HEK293T (cell line): ENCODE data around the gene FAM240A.

Experiments
- CTCF ChIA-PET: fragments of 350-600 bp; formaldehyde crosslinking; extraction: SDS; loops from one replicate; lab custom pipeline; 2021; ENCODE audit warnings: antibody characterized with exemption, inconsistent platforms; lab: Yijun Ruan, JAX
- POLR2A ChIA-PET: fragments of 350-600 bp; formaldehyde crosslinking; extraction: SDS; loops from one replicate; lab custom pipeline; 2020; ENCODE audit warnings: antibody characterized with exemption, inconsistent platforms; lab: Yijun Ruan, JAX
- DNase-seq: peaks from one replicate; pipeline ENCODE4 v3.0.0; 2012; ENCODE audit warnings: mixed read lengths; ENCODE audit errors: extremely low spot score
- ARNT ChIP-seq: fragments of 450-650 bp; IDR thresholded peaks from 2 replicates; pipeline ENCODE4 v1.6.1; 2017; ENCODE audit warnings: mild to moderate bottlenecking
- BHLHE40 ChIP-seq: fragments of 450-650 bp; IDR thresholded peaks from 2 replicates; pipeline ENCODE4 v1.6.1; 2016; ENCODE audit warnings: mild to moderate bottlenecking, moderate library complexity, borderline replicate concordance
- CTBP1 ChIP-seq: fragments of 450-650 bp; IDR thresholded peaks from 2 replicates; pipeline ENCODE4 v1.6.1; 2016; ENCODE audit warnings: borderline replicate concordance
- ELF4 ChIP-seq: fragments of 450-650 bp; IDR thresholded peaks from 2 replicates; pipeline ENCODE4 v1.6.1; 2017; ENCODE audit warnings: antibody characterized with exemption
- FOXA1 ChIP-seq: fragments of 450-650 bp; IDR thresholded peaks from 2 replicates; pipeline ENCODE4 v1.6.1; 2016; ENCODE audit warnings: mild to moderate bottlenecking
- FOXK2 ChIP-seq: fragments of 450-650 bp; IDR thresholded peaks from 2 replicates; pipeline ENCODE4 v1.6.1; 2016; ENCODE audit warnings: mild to moderate bottlenecking
- FOXM1 ChIP-seq: fragments of 450-650 bp; IDR thresholded peaks from 2 replicates; pipeline ENCODE4 v1.6.1; 2017; ENCODE audit warnings: mild to moderate bottlenecking, borderline replicate concordance
- HDGF ChIP-seq: fragments of 450-650 bp; IDR thresholded peaks from 2 replicates; pipeline ENCODE4 v1.6.1; 2017; ENCODE audit warnings: antibody characterized with exemption, borderline replicate concordance
- L3MBTL2 ChIP-seq: fragments of 450-650 bp; conservative IDR thresholded peaks from 2 replicates; pipeline ENCODE4 v1.6.1; 2016; ENCODE audit warnings: mild to moderate bottlenecking
- LEF1 ChIP-seq: fragments of 450-650 bp; IDR thresholded peaks from 2 replicates; pipeline ENCODE4 v1.6.1; 2017; ENCODE audit warnings: mild to moderate bottlenecking, borderline replicate concordance
- NFRKB ChIP-seq: fragments of 450-650 bp; IDR thresholded peaks from 2 replicates; pipeline ENCODE4 v1.6.1; 2016; ENCODE audit warnings: mild to moderate bottlenecking, moderate library complexity
- SP1 ChIP-seq: fragments of 450-650 bp; IDR thresholded peaks from 2 replicates; pipeline ENCODE4 v1.6.1; 2017
- SUZ12 ChIP-seq: fragments of 450-650 bp; IDR thresholded peaks from 2 replicates; pipeline ENCODE4 v1.6.1; 2016; ENCODE audit warnings: mild to moderate bottlenecking
- TARDBP ChIP-seq: fragments of 450-650 bp; IDR thresholded peaks from 2 replicates; pipeline ENCODE4 v1.6.1; 2016
- ZNF384 ChIP-seq: fragments of 450-650 bp; IDR thresholded peaks from 2 replicates; pipeline ENCODE4 v1.6.1; 2016
- TF ChIP-seq, protein P1 (sequence below): fragments of 450-650 bp; IDR thresholded peaks from 2 replicates; pipeline ENCODE4 v1.6.1; 2016

FAM240A gene

GRCh38 chr3:46627078-46627477 is 14.8 kb downstream of the FAM240A start:
- ChIA-PET CTCF (interaction anchor here (1.0 to 3.5 kb wide), 2 partner anchors 138 to 258 kb away, joined by 3 to 21 read pairs; no protein-coding TSS in a partner anchor), POLR2A (no interaction called here)
- no peak for DNase-seq
- TF ChIP-seq ARNT (no peak), FOXM1 (no peak), L3MBTL2 (no peak), BHLHE40 (no peak), HDGF (no peak), LEF1 (no peak)
- TF ChIP-seq, protein P1, sequence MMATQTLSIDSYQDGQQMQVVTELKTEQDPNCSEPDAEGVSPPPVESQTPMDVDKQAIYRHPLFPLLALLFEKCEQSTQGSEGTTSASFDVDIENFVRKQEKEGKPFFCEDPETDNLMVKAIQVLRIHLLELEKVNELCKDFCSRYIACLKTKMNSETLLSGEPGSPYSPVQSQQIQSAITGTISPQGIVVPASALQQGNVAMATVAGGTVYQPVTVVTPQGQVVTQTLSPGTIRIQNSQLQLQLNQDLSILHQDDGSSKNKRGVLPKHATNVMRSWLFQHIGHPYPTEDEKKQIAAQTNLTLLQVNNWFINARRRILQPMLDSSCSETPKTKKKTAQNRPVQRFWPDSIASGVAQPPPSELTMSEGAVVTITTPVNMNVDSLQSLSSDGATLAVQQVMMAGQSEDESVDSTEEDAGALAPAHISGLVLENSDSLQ, result no peak

- DNase-seq, result no peak
- CTCF ChIA-PET, result interaction anchor here (0.7 to 3.5 kb wide), 2 partner anchors 140 to 743 kb away, joined by 3 to 21 read pairs; no protein-coding TSS in a partner anchor
- POLR2A ChIA-PET, result no interaction called here
- no peak for TF ChIP-seq HDGF
- TF ChIP-seq, protein P1, result no peak
- TF ChIP-seq SUZ12, result no peak
- no peak for TF ChIP-seq ZNF384
- no peak for TF ChIP-seq LEF1
- TF ChIP-seq NFRKB, result no peak
- no peak for TF ChIP-seq CTBP1
- TF ChIP-seq ELF4, result no peak
- no peak for TF ChIP-seq BHLHE40
- TF ChIP-seq SP1, result no peak
- TF ChIP-seq FOXA1, result no peak
- no peak for TF ChIP-seq FOXK2
- no peak for TF ChIP-seq TARDBP
- TF ChIP-seq FOXM1, result no peak
- no peak for TF ChIP-seq ARNT
- TF ChIP-seq L3MBTL2, result no peak
Observed at GRCh38 chr3:46628901-46629369, 16.6 kb downstream of the FAM240A start.

DNA sequence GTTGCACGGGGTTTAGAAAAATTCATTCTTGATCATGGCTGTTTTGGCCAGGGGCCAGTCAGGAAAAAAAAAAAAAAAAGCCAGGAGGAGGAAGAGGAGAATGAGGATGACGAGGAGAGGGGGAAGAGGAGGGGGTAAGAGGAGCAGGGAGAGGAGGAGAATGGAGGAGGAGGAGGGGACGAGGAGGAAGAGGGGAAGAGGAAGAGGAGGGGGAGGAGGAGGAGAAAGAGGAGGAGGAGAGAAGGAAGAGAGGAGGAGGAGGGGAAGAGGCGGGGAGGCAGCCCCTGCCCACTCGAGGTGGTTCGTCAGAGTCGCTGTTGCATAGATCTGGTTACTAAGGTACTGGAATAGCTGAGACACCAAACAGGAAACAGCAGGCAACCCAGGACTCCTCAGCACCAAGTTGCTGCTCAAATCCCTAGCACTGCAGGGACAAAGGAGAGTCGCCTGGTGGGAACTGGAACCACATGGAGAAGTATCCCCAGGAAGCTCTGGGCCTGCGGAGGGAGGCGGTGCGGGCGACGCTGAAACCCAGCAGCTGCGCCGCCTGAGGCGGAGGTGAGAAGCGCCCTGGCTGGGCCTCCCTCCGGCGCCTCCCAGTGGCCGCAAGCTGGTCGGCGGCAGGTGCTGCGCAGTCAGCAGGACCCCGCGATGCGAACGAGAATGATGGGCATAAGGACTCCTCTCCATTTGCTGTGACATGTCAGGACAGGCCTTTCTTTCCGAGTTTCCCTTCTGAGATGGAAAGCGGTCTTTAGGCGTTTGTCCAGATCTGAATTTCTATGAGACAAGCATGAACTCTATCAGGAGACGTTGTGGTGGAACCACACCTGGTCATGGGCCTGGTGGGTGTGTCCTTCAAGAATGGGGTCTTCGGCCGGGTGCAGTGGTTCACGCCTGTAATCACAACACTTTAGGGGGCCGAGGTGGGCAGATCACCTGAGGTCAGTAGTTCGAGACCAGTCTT is 17.5 kb downstream of the FAM240A start:
- CTCF ChIA-PET, result interaction anchor here (0.7 to 3.5 kb wide), 5 partner anchors 12 to 742 kb away, joined by 3 to 21 read pairs (median 3); no protein-coding TSS in a partner anchor
- DNase-seq, result peak; percentile 64

GRCh38 chr3:46632792-46633191 is 20.5 kb downstream of the FAM240A start:
- ChIA-PET POLR2A (no interaction called here), CTCF (interaction anchor here (2.0 kb wide), 1 partner anchor 144 kb away, joined by 5 read pairs; no protein-coding TSS in a partner anchor)
- no peak for DNase-seq
- TF ChIP-seq ELF4 (no peak), BHLHE40 (no peak), LEF1 (no peak), SP1 (no peak), HDGF (no peak), L3MBTL2 (no peak), FOXA1 (no peak), TARDBP (no peak), SUZ12 (no peak), CTBP1 (no peak), ARNT (no peak), ZNF384 (no peak), NFRKB (no peak), FOXK2 (no peak), FOXM1 (no peak)
- TF ChIP-seq, protein P1, result no peak

More for the DNA sequence above, 17.5 kb downstream of the FAM240A start:
- POLR2A ChIA-PET, result interaction anchor here (1.2 kb wide), 1 partner anchor 141 kb away, joined by 7 read pairs; no protein-coding TSS in a partner anchor
- no peak for TF ChIP-seq FOXM1
- TF ChIP-seq BHLHE40, result no peak
- TF ChIP-seq ELF4, result no peak
- TF ChIP-seq NFRKB, result no peak
- no peak for TF ChIP-seq FOXK2
- 0 out of 2 replicates have a peak, but pooled peaks have one; percentile 43 for TF ChIP-seq L3MBTL2
- TF ChIP-seq TARDBP, result no peak

DNA sequence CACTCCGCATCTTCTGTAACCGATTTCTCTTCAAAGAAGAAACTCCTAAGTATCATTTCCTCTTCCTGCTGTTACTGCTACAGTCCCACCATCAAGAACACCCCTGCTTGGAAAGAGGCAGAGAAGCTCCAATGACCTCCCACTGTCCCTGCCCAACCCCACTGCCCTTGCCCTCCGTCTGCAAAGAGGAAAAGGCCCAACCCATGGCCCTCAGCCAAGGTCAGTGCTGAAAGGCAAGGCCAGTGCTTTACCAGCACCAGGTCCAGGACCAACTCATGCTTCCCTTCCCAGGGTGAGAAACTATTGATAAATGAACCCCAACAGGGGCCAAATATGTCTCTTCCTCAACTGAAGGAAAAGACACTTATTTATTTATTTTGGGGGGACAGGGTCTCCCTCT is 22.5 kb downstream of the FAM240A start:
- TF ChIP-seq ELF4, result no peak
- TF ChIP-seq ZNF384, result no peak
- TF ChIP-seq NFRKB, result no peak
- TF ChIP-seq SP1, result no peak
- no peak for TF ChIP-seq FOXK2
- no peak for TF ChIP-seq BHLHE40
- no peak for TF ChIP-seq SUZ12
- ChIA-PET CTCF (no interaction called here), POLR2A (no interaction called here)
- DNase-seq, result no peak

- ChIA-PET CTCF (no interaction called here), POLR2A (no interaction called here)
- DNase-seq, result no peak
- TF ChIP-seq CTBP1, result no peak
- no peak for TF ChIP-seq LEF1
- TF ChIP-seq, protein P1, result no peak
Observed at GRCh38 chr3:46639221-46639620, 26.9 kb downstream of the FAM240A start.
